Right cardiac atrium (tissue), 5 donors: ENCODE data around the gene TRAF5. TPM values are rescaled to one million over a fixed set of nuclear protein-coding genes. Genes with fewer than 3 reads are reported as not detected.

Source experiments
- ATAC-seq, 2 donors: fragments of 200-7000 bp; cut with Tn5 transposase; one replicate each; pipeline versions ENCODE4 v1.8.0 to v1.9.1; 2020; ENCODE audit warnings: moderate library complexity in 2 of 2, mild to moderate bottlenecking in 1 of 2
- DNase-seq, 3 donors: peaks; one replicate each; pipeline ENCODE4 v3.0.0-alpha.2; 2020
- H3K27ac ChIP-seq: one replicate; pipeline ENCODE4 v1.5.1; 2013; ENCODE audit warnings: mild to moderate bottlenecking, low read length, control low read depth, moderate library complexity
- H3K27me3 ChIP-seq: one replicate; pipeline ENCODE4 v1.6.1; 2013; ENCODE audit not compliant: control insufficient read depth, insufficient read depth
- H3K4me1 ChIP-seq: one replicate; pipeline ENCODE4 v1.6.1; 2013; ENCODE audit warnings: low read length; ENCODE audit not compliant: control insufficient read depth, insufficient read depth
- H3K4me3 ChIP-seq: one replicate; pipeline ENCODE4 v1.5.1; 2013; ENCODE audit warnings: low read length, control low read depth
- H3K9me3 ChIP-seq: one replicate; pipeline ENCODE4 v1.6.1; 2013; ENCODE audit warnings: low read length; ENCODE audit not compliant: control insufficient read depth
- WGBS: extraction: QIAGEN DNeasy Blood & Tissue Kit; methylation state at CpG from one replicate; pipeline ENCODE4 v1.1.7; 2013; 5-methylcytosine and 5-hydroxymethylcytosine counted together
- intact Hi-C, 4 donors: fragments of 100-400 bp; cut with DNase I; formaldehyde crosslinking; loops; one replicate each; pipeline versions ENCODE4 v1.11.0 to v1.14.0; 2022 to 2023
- polyA plus RNA-seq: library from polyadenylated mRNA; stranded (reverse); fragments of 200-250 nt; gene quantifications from one replicate; pipeline ENCODE4 v1.2.3, GENCODE V29; 2013
- total RNA-seq, 4 donors: library from RNA; stranded (reverse); fragmentation: NEBNext Ultra II Directional; extraction: Animal tissue kit (Norgen Biotek cat#: 25700); gene quantifications; one replicate each; pipeline ENCODE4 v1.2.1, GENCODE V29; 2021
- donor health status: healthy with polysubstance abuse.
- donor health status: DM: no; HTN: yes; CAD: no.
- donor health status: DM: no; HTN: no; CAD: no.
- donor health status: DM: no; HTN: yes; CAD: no; lungs with severe emphysema.
- donor health status: DM: yes; HTN: yes; CAD: no.

Gene TRAF5
- total and polyA plus RNA-seq, 5 donors, result 2.5 to 4.3 (median 2.9) TPM

DNA sequence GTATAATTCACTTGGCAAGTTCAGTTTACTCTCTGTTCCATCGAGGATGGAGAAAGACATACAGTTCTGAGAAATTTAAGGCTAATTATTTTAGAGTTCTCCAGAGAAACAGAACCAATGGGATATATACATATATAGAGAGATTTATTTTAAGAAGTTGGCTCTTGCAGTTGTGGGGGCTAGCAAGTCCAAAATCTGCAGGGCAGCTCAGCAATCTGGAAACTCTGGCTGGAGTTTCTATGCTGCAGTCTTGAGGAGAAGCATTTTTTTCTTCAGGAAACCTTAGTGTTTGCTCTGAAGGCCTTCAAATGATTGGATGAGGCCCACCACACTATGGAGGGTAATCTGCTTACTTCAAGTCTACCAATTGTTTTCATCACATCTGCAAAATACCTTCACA lies 34.6 kb downstream of the TRAF5 start:
- DNase-seq, result no peak
- intact Hi-C loops, result no loop called here
- 88% methylated on average over 1 of the region's 1 CpG for WGBS
- Histone ChIP-seq H3K4me3 (no peak overlapping the region), H3K9me3 (no peaks in the 10 kb centered on the region), H3K27me3 (no peaks in the 10 kb centered on the region), H3K4me1 (no peaks in the 10 kb centered on the region), H3K27ac (no peak overlapping the region)
- ATAC-seq, result no peak

DNA sequence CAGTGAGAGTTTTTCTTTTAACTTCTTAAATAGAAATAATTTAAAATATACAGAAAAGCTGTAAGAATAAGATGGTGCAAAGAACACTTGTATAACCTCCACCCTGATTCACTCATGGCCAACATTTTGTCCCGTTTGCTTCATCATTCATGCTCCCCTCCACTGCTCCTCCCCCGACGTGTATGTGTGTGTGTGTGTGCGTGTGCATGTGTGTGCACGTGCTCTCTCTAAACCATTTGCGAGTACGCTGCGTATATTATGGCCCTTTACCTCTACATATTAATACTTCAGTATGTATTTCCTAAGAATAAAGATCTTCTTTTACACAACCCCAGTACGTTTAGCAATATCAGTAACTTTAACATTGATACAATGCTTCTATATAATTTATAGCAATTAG lies 43.0 kb downstream of the TRAF5 start:
- Histone ChIP-seq H3K4me3 (no peak overlapping the region), H3K9me3 (no peaks in the 10 kb centered on the region), H3K4me1 (no peaks in the 10 kb centered on the region), H3K27ac (no peak overlapping the region), H3K27me3 (no peaks in the 10 kb centered on the region)
- DNase-seq (no peak), ATAC-seq (no peak)
- WGBS, result 91% methylated on average over 9 of the region's 9 CpGs
- intact Hi-C loops, result loop anchor here in 1 of 4 donors (10.0 kb wide), 1 partner anchor 45 kb away; the partner anchor contains the start of gene TRAF5

DNA sequence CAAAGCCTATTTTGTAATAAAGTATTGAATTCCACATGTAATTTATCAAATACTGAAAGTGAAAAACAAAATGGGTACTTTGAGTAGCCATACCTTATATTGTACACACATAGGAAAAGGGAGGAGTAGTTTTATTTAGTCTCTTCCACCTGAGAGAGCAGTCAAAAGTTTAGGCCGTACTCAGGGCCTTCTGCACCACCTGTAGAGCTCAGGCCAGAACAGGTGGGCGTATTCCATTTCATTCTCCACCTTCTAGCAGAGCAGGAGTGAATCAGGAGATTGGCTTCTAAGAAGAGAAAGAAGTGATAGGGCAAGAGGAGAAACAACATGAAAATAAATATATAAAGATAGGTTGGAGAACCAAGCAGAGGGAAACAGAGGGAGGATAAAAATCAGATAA lies 44.0 kb downstream of the TRAF5 start:
- no peak for ATAC-seq
- 97% methylated on average over 2 of the region's 2 CpGs for WGBS
- H3K9me3 ChIP-seq, result no peaks in the 10 kb centered on the region
- no peak for DNase-seq
- H3K4me1 ChIP-seq, result no peaks in the 10 kb centered on the region
- H3K4me3 ChIP-seq, result no peak overlapping the region
- no peaks in the 10 kb centered on the region for H3K27me3 ChIP-seq
- intact Hi-C loops, result loop anchor here in 1 of 4 donors (10.0 kb wide), 1 partner anchor 46 kb away; the partner anchor contains the start of gene TRAF5
- H3K27ac ChIP-seq, result no peak overlapping the region

DNA sequence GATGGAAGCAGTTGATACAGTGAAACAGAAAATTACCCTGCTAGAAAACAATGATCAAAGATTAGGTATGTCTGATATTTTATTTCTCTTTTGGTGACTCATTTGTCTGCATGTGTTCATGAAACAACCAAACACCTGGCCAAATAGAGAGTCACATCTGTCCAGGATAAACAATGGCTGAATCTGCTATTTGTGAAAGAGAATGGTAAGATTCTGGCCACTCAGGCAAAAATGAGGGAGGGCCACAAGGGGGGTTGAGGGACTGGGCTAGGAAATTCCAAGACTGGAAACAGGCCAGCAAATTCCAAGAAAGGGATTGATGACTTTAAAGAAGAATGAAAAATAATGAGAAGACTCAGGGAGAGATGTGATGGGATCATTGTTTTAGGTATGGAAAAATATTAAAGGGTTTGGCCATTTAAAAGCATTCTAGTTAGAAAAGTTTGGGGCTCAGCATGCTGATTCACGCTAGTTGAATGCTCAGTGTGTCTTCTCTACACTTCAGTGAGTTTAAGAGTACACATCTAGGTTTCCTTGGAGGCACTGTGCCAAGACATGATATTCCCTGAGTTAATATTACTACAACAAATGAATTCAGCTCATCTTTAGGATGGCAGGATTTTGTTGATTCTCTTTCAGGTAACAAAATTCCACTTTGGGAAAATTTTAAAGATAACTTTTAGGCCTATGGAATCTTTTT lies 44.9 kb downstream of the TRAF5 start:
- H3K4me1 ChIP-seq, result no peaks in the 10 kb centered on the region
- H3K27ac ChIP-seq, result no peak overlapping the region
- no peaks in the 10 kb centered on the region for H3K9me3 ChIP-seq
- DNase-seq (no peak), ATAC-seq (no peak)
- H3K4me3 ChIP-seq, result no peak overlapping the region
- intact Hi-C loops, result loop anchor here in 1 of 4 donors (10.0 kb wide), 1 partner anchor 47 kb away; the partner anchor contains the start of gene TRAF5
- no peaks in the 10 kb centered on the region for H3K27me3 ChIP-seq
- WGBS, result 88% methylated on average over 1 of the region's 1 CpG

DNA sequence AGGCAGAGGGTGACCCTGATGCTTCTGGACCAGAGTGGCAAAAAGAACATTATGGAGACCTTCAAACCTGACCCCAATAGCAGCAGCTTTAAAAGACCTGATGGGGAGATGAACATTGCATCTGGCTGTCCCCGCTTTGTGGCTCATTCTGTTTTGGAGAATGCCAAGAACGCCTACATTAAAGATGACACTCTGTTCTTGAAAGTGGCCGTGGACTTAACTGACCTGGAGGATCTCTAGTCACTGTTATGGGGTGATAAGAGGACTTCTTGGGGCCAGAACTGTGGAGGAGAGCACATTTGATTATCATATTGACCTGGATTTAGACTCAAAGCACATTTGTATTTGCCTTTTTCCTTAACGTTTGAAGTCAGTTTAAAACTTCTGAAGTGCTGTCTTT lies 45.8 kb downstream of the TRAF5 start:
- Histone ChIP-seq H3K27me3 (no peaks in the 10 kb centered on the region), H3K9me3 (no peaks in the 10 kb centered on the region), H3K27ac (no peak overlapping the region), H3K4me1 (no peaks in the 10 kb centered on the region), H3K4me3 (no peak overlapping the region)
- no peak for DNase-seq
- no peak for ATAC-seq
- intact Hi-C loops, result loop anchor here in 1 of 4 donors (10.0 kb wide), 1 partner anchor 48 kb away; the partner anchor contains the start of gene TRAF5
- 91% methylated on average over 4 of the region's 4 CpGs for WGBS

DNA sequence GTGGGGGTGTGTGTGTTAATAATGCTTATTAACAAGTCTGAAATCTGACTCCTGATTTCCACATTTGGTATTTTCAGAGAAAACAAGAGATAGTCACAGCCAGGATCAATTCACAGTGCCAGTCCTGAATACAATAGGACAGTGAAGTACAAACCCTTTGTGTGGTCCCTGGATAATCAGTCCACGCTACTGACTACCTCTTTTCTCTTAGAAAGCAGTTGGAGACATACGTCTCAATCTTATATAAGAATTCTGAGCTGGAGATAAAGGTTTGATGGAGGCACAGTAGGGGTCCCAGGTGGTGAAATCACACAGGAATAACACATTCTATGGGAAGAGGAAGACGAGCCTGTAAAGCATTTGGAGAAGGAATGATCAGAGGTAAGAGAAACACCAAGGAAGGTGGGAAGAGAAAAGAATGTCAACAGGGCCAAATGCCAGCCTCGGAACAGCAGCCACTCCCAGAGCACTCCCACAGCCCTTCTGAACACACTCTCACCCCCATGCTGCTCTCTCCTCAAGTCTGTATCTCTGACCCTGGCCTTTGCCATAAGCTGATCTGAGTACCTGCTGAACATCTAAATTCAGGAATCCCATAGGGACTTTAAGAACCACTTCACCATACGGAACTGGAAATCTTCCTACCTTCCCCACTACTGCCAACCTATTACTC lies 48.6 kb downstream of the TRAF5 start:
- WGBS, result 65% methylated on average over 5 of the region's 5 CpGs
- DNase-seq (no peak), ATAC-seq (no peak)
- intact Hi-C loops, result loop anchor here in 1 of 4 donors (10.0 kb wide), 1 partner anchor 50 kb away; the partner anchor contains the start of gene TRAF5
- Histone ChIP-seq H3K27ac (no peak overlapping the region), H3K9me3 (no peaks in the 10 kb centered on the region), H3K4me1 (no peaks in the 10 kb centered on the region), H3K4me3 (no peak overlapping the region), H3K27me3 (no peaks in the 10 kb centered on the region)

DNA sequence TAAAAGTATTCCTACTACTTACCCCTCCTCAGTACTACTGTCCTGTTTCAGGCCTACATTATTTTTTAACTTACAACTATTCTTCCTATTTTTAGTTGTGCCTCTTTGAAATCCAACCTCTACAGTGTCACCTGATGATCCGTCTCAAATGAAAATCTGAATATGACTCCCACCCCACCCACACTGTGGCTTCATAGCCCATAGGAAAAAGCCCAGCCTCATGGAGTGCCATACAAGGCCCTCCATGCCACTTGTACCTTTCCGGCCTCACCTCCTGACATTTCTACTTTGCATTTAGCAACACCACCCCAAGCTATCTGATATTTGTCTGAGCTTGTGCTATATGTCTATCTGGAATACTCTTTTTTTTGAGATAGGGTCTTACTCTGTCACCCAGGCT lies 49.3 kb downstream of the TRAF5 start:
- H3K27me3 ChIP-seq, result no peaks in the 10 kb centered on the region
- no peaks in the 10 kb centered on the region for H3K9me3 ChIP-seq
- H3K4me3 ChIP-seq, result no peak overlapping the region
- DNase-seq (no peak), ATAC-seq (no peak)
- H3K4me1 ChIP-seq, result no peaks in the 10 kb centered on the region
- intact Hi-C loops, result loop anchor here in 1 of 4 donors (10.0 kb wide), 1 partner anchor 51 kb away; the partner anchor contains the start of gene TRAF5
- H3K27ac ChIP-seq, result no peak overlapping the region
- WGBS, result 89% methylated on average over 2 of the region's 2 CpGs

DNA sequence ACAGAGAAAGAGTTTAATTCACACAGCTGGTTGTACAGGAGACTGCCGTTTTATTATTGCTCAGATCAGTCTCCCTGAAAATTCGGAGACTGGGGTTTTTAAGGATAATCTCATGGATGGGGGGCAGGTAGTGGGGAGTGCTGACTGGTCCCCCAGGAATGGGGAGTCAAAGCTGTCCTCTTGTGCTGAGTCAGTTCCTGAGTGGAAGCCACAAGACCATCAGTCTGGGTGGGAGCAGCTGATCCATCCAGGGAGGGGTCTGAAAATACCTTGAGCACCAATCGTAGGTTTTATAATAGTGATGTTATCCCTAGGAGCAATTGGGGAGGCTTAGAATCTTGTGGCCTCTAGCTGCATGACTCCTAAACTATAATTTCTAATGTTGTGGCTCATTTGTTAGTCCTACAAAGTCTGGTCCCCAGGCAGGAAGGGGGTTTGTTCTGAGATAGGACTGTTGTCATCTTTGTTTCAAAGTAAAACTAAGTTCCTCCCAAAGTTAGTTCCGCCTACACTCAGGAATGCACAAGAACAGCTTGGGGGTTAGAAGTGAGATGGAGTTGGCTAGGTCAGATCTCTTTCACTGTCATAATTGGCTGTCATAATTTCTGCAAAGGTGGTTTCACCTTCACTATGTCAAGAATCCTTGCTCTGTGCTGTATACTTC lies 50.3 kb downstream of the TRAF5 start:
- Histone ChIP-seq H3K4me1 (no peaks in the 10 kb centered on the region), H3K27ac (no peak overlapping the region), H3K27me3 (no peaks in the 10 kb centered on the region), H3K9me3 (no peaks in the 10 kb centered on the region), H3K4me3 (no peak overlapping the region)
- DNase-seq (no peak), ATAC-seq (no peak)
- intact Hi-C loops, result loop anchor here in 1 of 4 donors (10.0 kb wide), 1 partner anchor 52 kb away; the partner anchor contains the start of gene TRAF5
- 90% methylated on average over 4 of the region's 4 CpGs for WGBS

DNA sequence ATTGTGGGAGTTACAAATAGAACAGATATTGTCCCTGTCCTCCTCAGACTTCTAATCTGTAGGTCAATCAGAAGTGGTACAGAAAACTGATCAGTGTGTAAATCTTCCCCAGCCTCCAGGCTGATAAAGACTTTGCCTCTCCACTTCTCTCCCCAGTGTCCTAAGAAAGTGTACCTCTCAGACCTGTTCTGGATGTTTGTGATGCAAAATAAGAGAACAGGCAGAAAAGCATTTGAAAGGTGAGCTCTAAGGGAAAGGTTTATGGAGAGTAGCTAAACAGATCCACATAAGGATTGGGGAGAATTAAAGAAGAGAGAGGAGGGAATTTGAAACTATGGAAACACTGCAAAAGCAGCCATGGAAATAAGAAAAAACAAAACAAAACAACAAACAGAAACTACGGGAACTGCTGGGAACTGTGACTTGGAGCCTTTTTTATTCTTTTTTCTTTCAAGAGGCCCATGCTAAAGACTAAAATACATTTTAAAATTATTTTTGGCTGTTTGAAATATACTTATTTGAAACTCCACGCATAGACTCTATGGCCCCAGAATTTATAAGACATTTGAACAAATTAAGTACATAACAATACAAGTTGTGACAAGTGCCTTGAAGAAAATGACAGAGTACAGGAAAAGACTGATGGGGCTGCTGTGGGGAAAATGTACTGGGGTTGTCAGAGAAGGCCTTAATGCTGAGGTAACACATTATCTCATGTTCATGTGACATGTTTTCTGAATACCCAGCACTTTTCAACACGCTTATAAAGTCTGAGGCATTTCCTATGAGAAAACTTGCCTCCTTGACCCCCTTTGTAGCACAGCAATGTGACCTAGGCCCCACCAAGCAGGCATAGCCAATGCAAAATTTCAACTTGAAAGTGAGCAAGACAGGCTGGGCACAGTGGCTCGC lies 51.2 kb downstream of the TRAF5 start:
- DNase-seq (no peak), ATAC-seq (no peak)
- Histone ChIP-seq H3K4me1 (no peaks in the 10 kb centered on the region), H3K27me3 (no peaks in the 10 kb centered on the region), H3K4me3 (no peak overlapping the region), H3K27ac (no peak overlapping the region), H3K9me3 (no peaks in the 10 kb centered on the region)
- intact Hi-C loops, result loop anchor here in 1 of 4 donors (10.0 kb wide), 1 partner anchor 53 kb away; the partner anchor contains the start of gene TRAF5
- 60% methylated on average over 4 of the region's 4 CpGs for WGBS

DNA sequence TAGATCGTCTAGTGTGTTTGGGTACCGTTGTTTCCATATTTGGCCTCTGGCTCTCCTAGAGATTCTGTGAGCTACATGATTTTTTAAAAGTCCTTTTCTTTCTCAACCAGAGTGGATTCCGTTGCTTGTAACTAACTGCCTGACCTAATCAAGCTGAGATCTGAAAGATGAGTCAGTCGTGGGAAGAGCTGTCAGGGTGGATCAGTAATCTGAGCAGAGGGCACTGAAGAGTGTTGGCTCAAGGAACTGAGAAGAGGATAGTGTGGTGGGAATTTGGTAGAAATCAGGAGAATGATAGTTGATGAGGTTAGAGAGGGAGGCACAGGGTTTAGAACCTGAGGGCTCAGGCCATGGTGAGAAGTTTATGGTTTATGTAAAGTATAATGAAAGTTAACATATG lies 52.2 kb downstream of the TRAF5 start:
- H3K27me3 ChIP-seq, result no peaks in the 10 kb centered on the region
- WGBS, result 81% methylated on average over 4 of the region's 4 CpGs
- no peak for ATAC-seq

More for the DNA sequence above, 52.2 kb downstream of the TRAF5 start:
- H3K4me1 ChIP-seq, result no peaks in the 10 kb centered on the region
- no peaks in the 10 kb centered on the region for H3K9me3 ChIP-seq
- intact Hi-C loops, result loop anchor here in 1 of 4 donors (10.0 kb wide), 1 partner anchor 54 kb away; the partner anchor contains the start of gene TRAF5
- H3K27ac ChIP-seq, result no peak overlapping the region
- H3K4me3 ChIP-seq, result no peak overlapping the region
- no peak for DNase-seq
